CD8-positive, alpha-beta memory T cell (primary cell): Measurements from ENCODE around the gene RABEPK. TPM values are rescaled to one million over a fixed set of nuclear protein-coding genes. Genes with fewer than 3 reads are reported as not detected.
"Not testable (repeated sequence)": the region's sequence is repeated elsewhere in the genome, so short reads cannot be mapped to it uniquely, and the experiment has no call there.

Experiments
- CTCF ChIA-PET: fragments of 350-600 bp; sonication (Branson Sonifier 250); formaldehyde crosslinking; loops from one replicate; lab custom pipeline; 2021; ENCODE audit warnings: antibody characterized with exemption; lab: Charles Lee
- POLR2A ChIA-PET: fragments of 350-600 bp; sonication (Branson Sonifier 250); formaldehyde crosslinking; loops from one replicate; lab custom pipeline; 2021; ENCODE audit warnings: antibody characterized with exemption; lab: Charles Lee
- DNase-seq, 5 donors: peaks; one replicate each; pipeline versions ENCODE4 v3.0.0 to v3.0.0-alpha.2; 2020 to 2022; ENCODE audit warnings: mixed read lengths in 1 of 5
- H3K27ac ChIP-seq: one replicate; pipeline ENCODE4 v1.7.0; 2013; ENCODE audit warnings: low read depth, mild to moderate bottlenecking, low read length, moderate library complexity
- H3K27me3 ChIP-seq: 2 replicates; pipeline ENCODE4 v1.7.0; 2013; ENCODE audit warnings: low read length, mild to moderate bottlenecking; ENCODE audit not compliant: insufficient read depth, poor library complexity, severe bottlenecking
- H3K36me3 ChIP-seq: 2 replicates; pipeline ENCODE4 v1.7.0; 2013; ENCODE audit warnings: mild to moderate bottlenecking, low read length, moderate library complexity; ENCODE audit not compliant: insufficient read depth
- H3K4me1 ChIP-seq: 2 replicates; pipeline ENCODE4 v1.7.0; 2013; ENCODE audit warnings: mild to moderate bottlenecking, low read length, moderate library complexity; ENCODE audit not compliant: insufficient read depth
- H3K4me3 ChIP-seq: 2 replicates; pipeline ENCODE4 v1.7.0; 2013; ENCODE audit warnings: mild to moderate bottlenecking, low read length
- H3K9me3 ChIP-seq: 2 replicates; pipeline ENCODE4 v1.7.0; 2013; ENCODE audit warnings: mild to moderate bottlenecking, low read length
- H3K27ac Mint-ChIP-seq, 8 donors: one replicate each; pipeline ENCODE4 v1.8.0; 2020 to 2021; ENCODE audit warnings: mixed read lengths in 8 of 8, mild to moderate bottlenecking in 6 of 8, inconsistent platforms in 3 of 8, moderate library complexity in 3 of 8
- H3K27me3 Mint-ChIP-seq, 2 donors: one replicate each; pipeline ENCODE4 v1.8.0; 2020 to 2021; ENCODE audit warnings: mixed read lengths in 2 of 2, mild to moderate bottlenecking in 1 of 2, moderate library complexity in 1 of 2
- H3K36me3 Mint-ChIP-seq, 3 donors: one replicate each; pipeline ENCODE4 v1.8.0; 2020 to 2021; ENCODE audit warnings: mixed read lengths in 3 of 3, inconsistent platforms in 1 of 3, mild to moderate bottlenecking in 1 of 3
- H3K4me1 Mint-ChIP-seq, 3 donors: one replicate each; pipeline ENCODE4 v1.8.0; 2020 to 2021; ENCODE audit warnings: mixed read lengths in 3 of 3, inconsistent platforms in 1 of 3, mild to moderate bottlenecking in 1 of 3
- H3K4me3 Mint-ChIP-seq, 7 donors: one replicate each; pipeline ENCODE4 v1.8.0; 2020 to 2021; ENCODE audit warnings: mixed read lengths in 7 of 7, mild to moderate bottlenecking in 6 of 7, moderate library complexity in 4 of 7, inconsistent platforms in 2 of 7
- H3K9me3 Mint-ChIP-seq, 5 donors: one replicate each; pipeline ENCODE4 v1.8.0; 2020 to 2022; ENCODE audit warnings: mixed read lengths in 5 of 5, mild to moderate bottlenecking in 3 of 5, moderate library complexity in 2 of 5, inconsistent platforms in 1 of 5
- polyA plus RNA-seq: library from polyadenylated mRNA; unstranded; fragments of 300-500 nt; fragmentation: Illumina TruSeq; gene quantifications from one replicate; pipeline ENCODE4 v1.2.3, GENCODE V29; 2021
- total RNA-seq, 2 experiments: library from RNA; stranded (reverse); gene quantifications; one replicate each; pipeline ENCODE4 v1.2.3, GENCODE V29; 2021

The RABEPK gene
- total and polyA plus RNA-seq, 3 experiments from 2014 or later, result 32.6 to 40.1 (median 39.6) TPM

GRCh38 chr9:125202846-125203618 lies 2.7 kb downstream of the RABEPK start:
- H3K4me1 ChIP-seq, result peaks cover 18% of the 10 kb centered on the region
- no peaks in the 10 kb centered on the region for H3K9me3 ChIP-seq
- CTCF ChIA-PET, result interaction anchor here (0.9 kb wide), 1 partner anchor 40 kb away, joined by 3 read pairs; no protein-coding TSS in a partner anchor
- no peaks in the 10 kb centered on the region for H3K9me3 Mint-ChIP-seq
- no peak for DNase-seq
- H3K27me3 ChIP-seq, result no peaks in the 10 kb centered on the region
- no peaks in the 10 kb centered on the region for H3K27me3 Mint-ChIP-seq
- POLR2A ChIA-PET, result interaction anchor here (0.7 to 4.9 kb wide), 2 partner anchors 38 to 233 kb away, joined by 5 to 29 read pairs; partner anchors contain the start of gene HSPA5
- peaks cover 25% of the 10 kb centered on the region in 3 donors for H3K4me1 Mint-ChIP-seq
- no peak overlapping the region for H3K27ac ChIP-seq
- no peak overlapping the region for H3K4me3 ChIP-seq
- H3K27ac Mint-ChIP-seq, result peak overlapping the region in 2 of 8 donors; percentile 18 to 73
- H3K4me3 Mint-ChIP-seq, result peak overlapping the region in 1 of 7 donors; percentile 22
- peaks cover 0 to 45% (median 14%) of the 10 kb centered on the region in 3 donors for H3K36me3 Mint-ChIP-seq
- peaks cover 16% of the 10 kb centered on the region for H3K36me3 ChIP-seq

DNA sequence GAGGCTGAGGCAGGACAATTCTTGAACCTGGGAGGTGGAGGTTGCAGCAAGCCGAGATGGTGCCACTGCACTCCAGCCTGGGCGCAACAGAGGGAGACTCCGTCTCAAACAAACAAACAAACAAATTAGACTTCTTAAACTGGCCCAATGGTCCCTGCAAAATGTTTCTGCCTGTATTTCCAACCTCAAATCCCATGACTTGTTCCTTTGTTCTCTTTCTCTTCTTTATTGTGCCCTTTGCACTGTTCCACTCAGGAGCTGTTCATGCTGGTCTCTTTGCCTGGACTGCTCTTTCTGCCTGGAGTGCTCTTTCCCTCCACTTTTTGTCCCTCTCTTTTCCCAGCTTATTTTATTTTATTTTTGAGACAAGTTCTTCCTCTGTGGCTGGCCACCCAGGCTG lies 4.1 kb downstream of the RABEPK start:
- Histone ChIP-seq H3K9me3 (no peaks in the 10 kb centered on the region), H3K27ac (no peak overlapping the region), H3K4me3 (no peak overlapping the region), H3K27me3 (no peaks in the 10 kb centered on the region), H3K4me1 (peaks cover 12% of the 10 kb centered on the region), H3K36me3 (peaks cover 16% of the 10 kb centered on the region)
- no peak for DNase-seq
- Mint-ChIP-seq H3K36me3 (peaks cover 4 to 53% (median 17%) of the 10 kb centered on the region in 3 donors), H3K27me3 (no peaks in the 10 kb centered on the region), H3K9me3 (no peaks in the 10 kb centered on the region), H3K4me1 (peaks cover 19 to 23% (median 20%) of the 10 kb centered on the region in 3 donors), H3K27ac (peak overlapping the region in 1 of 8 donors; percentile 60), H3K4me3 (peak overlapping the region in 1 of 7 donors; percentile 78)
- ChIA-PET POLR2A (no interaction called here), CTCF (no interaction called here)

DNA sequence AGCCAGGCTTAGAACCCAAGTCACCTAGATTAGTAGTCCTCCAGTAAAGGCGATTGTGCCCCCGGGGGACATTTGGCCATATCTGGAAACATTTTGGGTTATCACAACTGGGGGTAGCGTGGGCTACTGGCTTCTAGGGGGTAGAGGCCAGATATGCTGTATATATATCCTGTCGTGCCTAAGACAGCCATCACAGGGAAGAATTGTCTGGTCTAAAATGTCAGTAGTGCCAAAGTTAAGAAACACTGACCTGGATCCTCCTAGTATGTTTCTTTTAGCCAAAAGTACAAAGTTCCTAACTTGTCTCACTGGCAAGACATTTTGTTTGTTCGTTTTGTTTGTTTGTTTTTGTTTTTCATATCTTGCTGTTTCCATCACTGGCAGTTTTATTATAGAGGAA lies 13.8 kb downstream of the RABEPK start:
- H3K4me3 Mint-ChIP-seq, result no peak overlapping the region

GRCh38 chr9:125218621-125219020 lies 18.3 kb downstream of the RABEPK start:
- peak overlapping the region in 1 of 8 donors; percentile 26 for H3K27ac Mint-ChIP-seq
- Histone ChIP-seq H3K9me3 (no peaks in the 10 kb centered on the region), H3K36me3 (no peaks in the 10 kb centered on the region), H3K4me3 (no peak overlapping the region), H3K27me3 (no peaks in the 10 kb centered on the region), H3K27ac (no peak overlapping the region), H3K4me1 (no peaks in the 10 kb centered on the region)
- peaks cover 0 to 2% of the 10 kb centered on the region in 2 donors for H3K27me3 Mint-ChIP-seq
- ChIA-PET CTCF (no interaction called here), POLR2A (no interaction called here)
- no peaks in the 10 kb centered on the region for H3K9me3 Mint-ChIP-seq
- no peak overlapping the region for H3K4me3 Mint-ChIP-seq
- DNase-seq, result no peak
- peaks cover 0 to 2% (median 0%) of the 10 kb centered on the region in 3 donors for H3K4me1 Mint-ChIP-seq
- peaks cover 0 to 51% (median 19%) of the 10 kb centered on the region in 3 donors for H3K36me3 Mint-ChIP-seq

More for the DNA sequence above, 13.8 kb downstream of the RABEPK start:
- Histone ChIP-seq H3K9me3 (no peaks in the 10 kb centered on the region), H3K4me3 (no peak overlapping the region), H3K4me1 (no peaks in the 10 kb centered on the region), H3K27ac (no peak overlapping the region), H3K27me3 (no peaks in the 10 kb centered on the region), H3K36me3 (peaks cover 5% of the 10 kb centered on the region)
- POLR2A ChIA-PET, result no interaction called here
- peaks cover 0 to 2% of the 10 kb centered on the region in 2 donors for H3K27me3 Mint-ChIP-seq
- peaks cover 5 to 59% (median 28%) of the 10 kb centered on the region in 3 donors for H3K36me3 Mint-ChIP-seq
- CTCF ChIA-PET, result no interaction called here
- H3K27ac Mint-ChIP-seq, result peak overlapping the region in 1 of 8 donors; percentile 5
- no peaks in the 10 kb centered on the region for H3K9me3 Mint-ChIP-seq
- DNase-seq, result no peak
- peaks cover 0 to 2% (median 0%) of the 10 kb centered on the region in 3 donors for H3K4me1 Mint-ChIP-seq

GRCh38 chr9:125224858-125225257 lies 24.5 kb downstream of the RABEPK start:
- CTCF ChIA-PET, POLR2A ChIA-PET: not testable (repeated sequence)

DNA sequence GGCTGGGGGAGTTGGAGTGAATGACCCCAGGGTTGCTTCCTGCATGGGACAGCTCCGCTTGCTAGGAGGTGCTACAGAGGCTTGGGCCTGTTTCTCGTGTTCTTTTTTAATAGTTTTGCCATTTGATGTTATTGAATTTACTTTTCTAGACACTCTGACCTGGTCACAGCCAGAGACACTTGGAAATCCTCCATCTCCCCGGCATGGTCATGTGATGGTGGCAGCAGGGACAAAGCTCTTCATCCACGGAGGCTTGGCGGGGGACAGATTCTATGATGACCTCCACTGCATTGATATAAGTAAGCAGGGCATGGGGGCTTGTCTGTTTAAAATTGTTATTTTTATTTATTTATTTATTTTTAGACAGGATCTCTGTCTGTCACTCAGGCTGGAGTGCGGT lies 27.4 kb downstream of the RABEPK start:
- ChIA-PET CTCF (interaction anchor here (1.8 kb wide), 1 partner anchor 14 kb away, joined by 5 read pairs; the partner anchor contains the start of gene HSPA5), POLR2A (interaction anchor here (0.7 kb wide), 1 partner anchor 15 kb away, joined by 5 read pairs; no protein-coding TSS in a partner anchor)
- H3K9me3 ChIP-seq, result no peaks in the 10 kb centered on the region
- Mint-ChIP-seq H3K27ac (no peak overlapping the region), H3K9me3 (no peaks in the 10 kb centered on the region), H3K27me3 (no peaks in the 10 kb centered on the region), H3K4me1 (no peaks in the 10 kb centered on the region), H3K36me3 (peaks cover 0 to 43% (median 8%) of the 10 kb centered on the region in 3 donors), H3K4me3 (no peak overlapping the region)
- no peak overlapping the region for H3K27ac ChIP-seq
- no peaks in the 10 kb centered on the region for H3K4me1 ChIP-seq
- H3K27me3 ChIP-seq, result no peaks in the 10 kb centered on the region
- H3K36me3 ChIP-seq, result no peaks in the 10 kb centered on the region
- DNase-seq, result no peak
- no peak overlapping the region for H3K4me3 ChIP-seq

More at GRCh38 chr9:125224858-125225257, 24.5 kb downstream of the RABEPK start:
- not testable (repeated sequence) for H3K4me1 Mint-ChIP-seq, DNase-seq, H3K9me3 Mint-ChIP-seq, H3K27me3 Mint-ChIP-seq, H3K27ac ChIP-seq, H3K4me3 Mint-ChIP-seq, H3K9me3 ChIP-seq, H3K4me1 ChIP-seq, H3K27ac Mint-ChIP-seq, H3K36me3 ChIP-seq, H3K4me3 ChIP-seq, H3K27me3 ChIP-seq
- peaks cover 0 to 36% (median 8%) of the 10 kb centered on the region in 3 donors for H3K36me3 Mint-ChIP-seq

DNA sequence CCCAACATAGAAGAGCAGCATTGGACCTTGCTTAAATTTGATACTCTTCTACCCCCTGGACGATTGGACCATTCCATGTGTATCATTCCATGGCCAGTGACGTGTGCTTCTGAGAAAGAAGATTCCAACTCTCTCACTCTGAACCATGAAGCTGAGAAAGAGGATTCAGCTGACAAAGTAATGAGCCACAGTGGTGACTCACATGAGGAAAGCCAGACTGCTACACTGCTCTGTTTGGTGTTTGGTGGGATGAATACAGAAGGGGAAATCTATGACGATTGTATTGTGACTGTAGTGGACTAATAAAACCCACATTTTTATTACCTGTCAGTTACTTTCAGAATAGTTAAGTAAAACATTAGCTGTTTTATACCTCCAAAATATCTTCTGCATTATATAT lies 33.3 kb downstream of the RABEPK start:
- ChIA-PET CTCF (no interaction called here), POLR2A (interaction anchor here (0.6 kb wide), 1 partner anchor 15 kb away, joined by 4 read pairs; no protein-coding TSS in a partner anchor)
- no peak overlapping the region for H3K4me3 ChIP-seq
- Mint-ChIP-seq H3K4me1 (peaks cover 35 to 41% (median 36%) of the 10 kb centered on the region in 3 donors), H3K4me3 (no peak overlapping the region), H3K9me3 (no peaks in the 10 kb centered on the region), H3K36me3 (peaks cover 14 to 78% (median 31%) of the 10 kb centered on the region in 3 donors), H3K27ac (peak overlapping the region in 5 of 8 donors; percentile 10 to 72 (median 36)), H3K27me3 (no peaks in the 10 kb centered on the region)
- DNase-seq, result no peak
- peaks cover 45% of the 10 kb centered on the region for H3K36me3 ChIP-seq
- H3K9me3 ChIP-seq, result no peaks in the 10 kb centered on the region
- H3K27ac ChIP-seq, result no peak overlapping the region
- peaks cover 35% of the 10 kb centered on the region for H3K4me1 ChIP-seq
- no peaks in the 10 kb centered on the region for H3K27me3 ChIP-seq

GRCh38 chr9:125234099-125234498 lies 33.8 kb downstream of the RABEPK start:
- peaks cover 39% of the 10 kb centered on the region for H3K4me1 ChIP-seq
- H3K9me3 Mint-ChIP-seq, H3K4me3 Mint-ChIP-seq, H3K4me3 ChIP-seq, DNase-seq, H3K27ac ChIP-seq, H3K27me3 Mint-ChIP-seq, H3K27me3 ChIP-seq, CTCF ChIA-PET, H3K9me3 ChIP-seq: not testable (repeated sequence)
- peaks cover 39 to 46% (median 40%) of the 10 kb centered on the region in 3 donors for H3K4me1 Mint-ChIP-seq
- peak overlapping the region in 3 of 8 donors; percentile 14 to 72 (median 36) for H3K27ac Mint-ChIP-seq
- POLR2A ChIA-PET, result interaction anchor here (0.6 kb wide), 1 partner anchor 15 kb away, joined by 4 read pairs; no protein-coding TSS in a partner anchor
- H3K36me3 Mint-ChIP-seq, result peaks cover 18 to 83% (median 35%) of the 10 kb centered on the region in 3 donors
- peaks cover 49% of the 10 kb centered on the region for H3K36me3 ChIP-seq
